Kidney tubule cell (primary cell): ENCODE results near the gene LRMDA.

Source experiments
- DNase-seq: peaks from one replicate; pipeline ENCODE4 v3.0.0-alpha.2; 2018; ENCODE audit warnings: low spot score

Gene LRMDA

GRCh38 chr10:75402486-75403143 lies 28.8 kb upstream of the LRMDA start:
- DNase-seq, result no peak

GRCh38 chr10:75403144-75403938 lies 28.1 kb upstream of the LRMDA start:
- DNase-seq, result peak; percentile 54

GRCh38 chr10:75403939-75404814 lies 27.2 kb upstream of the LRMDA start:
- DNase-seq, result peak; percentile 73

- DNase-seq, result peak; percentile 55
Observed at GRCh38 chr10:75404815-75405597, 26.4 kb upstream of the LRMDA start.

GRCh38 chr10:75405598-75406461 lies 25.6 kb upstream of the LRMDA start:
- no peak for DNase-seq

GRCh38 chr10:75406462-75407223 lies 24.8 kb upstream of the LRMDA start:
- DNase-seq, result no peak

- peak; percentile 17 for DNase-seq
Observed at GRCh38 chr10:75407224-75407712, 24.2 kb upstream of the LRMDA start.

- peak; percentile 37 for DNase-seq
Observed at GRCh38 chr10:75407713-75408508, 23.5 kb upstream of the LRMDA start.

- no peak for DNase-seq
Observed at GRCh38 chr10:75408509-75408875, 22.9 kb upstream of the LRMDA start.

- peak; percentile 67 for DNase-seq
Observed at GRCh38 chr10:75408911-75409885, 22.2 kb upstream of the LRMDA start.

- DNase-seq, result no peak
Observed at GRCh38 chr10:75410132-75411005, 21.1 kb upstream of the LRMDA start.

GRCh38 chr10:75414527-75414926 lies 16.9 kb upstream of the LRMDA start:
- no peak for DNase-seq

- DNase-seq, result peak; percentile 57
Observed at GRCh38 chr10:75417522-75417927, 13.9 kb upstream of the LRMDA start.

- DNase-seq, result no peak
Observed at GRCh38 chr10:75418293-75418692, 13.1 kb upstream of the LRMDA start.

- no peak for DNase-seq
Observed at GRCh38 chr10:75418712-75419111, 12.7 kb upstream of the LRMDA start.

GRCh38 chr10:75422913-75423312 lies 8.5 kb upstream of the LRMDA start:
- no peak for DNase-seq

GRCh38 chr10:75424571-75424970 lies 6.9 kb upstream of the LRMDA start:
- DNase-seq, result no peak
